Stimulated activated CD4-positive, alpha-beta T cell treated with anti-CD3 and anti-CD28 coated beads, Interleukin-2, amount 100 ng/mL, for 48 hours (primary cell): Measurements from ENCODE around the gene PDGFC.

Experiments used
- DNase-seq, 2 donors: peaks; one replicate each; pipeline ENCODE4 v3.0.0-alpha.2; 2020

Gene PDGFC

GRCh38 chr4:156820931-156821330, 150.7 kb downstream of the PDGFC start:
- DNase-seq, result no peak

GRCh38 chr4:156816360-156816755, 155.2 kb downstream of the PDGFC start:
- no peak for DNase-seq

- no peak for DNase-seq
Observed at GRCh38 chr4:156815717-156816359, 155.8 kb downstream of the PDGFC start.

DNA sequence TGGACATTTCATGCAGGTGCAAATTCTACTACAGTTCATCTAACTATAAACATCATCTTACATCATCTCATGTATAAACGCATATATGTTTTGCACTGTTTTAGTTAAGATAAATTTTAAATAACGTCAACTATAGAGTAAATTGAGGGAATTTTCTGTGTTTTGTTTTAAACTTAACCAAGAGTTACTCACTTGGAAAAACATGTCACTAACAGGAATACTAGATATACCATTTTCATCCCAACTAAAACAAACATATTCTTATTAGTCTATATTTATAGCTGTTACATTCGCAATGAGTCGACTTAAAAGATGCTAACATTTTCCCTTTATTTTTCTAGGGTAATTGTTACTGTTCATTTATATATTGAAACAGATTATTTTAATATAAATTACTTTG, 159.6 kb downstream of the PDGFC start:
- DNase-seq, result no peak

- no peak for DNase-seq
Observed at GRCh38 chr4:156811286-156811685, 160.3 kb downstream of the PDGFC start.

DNA sequence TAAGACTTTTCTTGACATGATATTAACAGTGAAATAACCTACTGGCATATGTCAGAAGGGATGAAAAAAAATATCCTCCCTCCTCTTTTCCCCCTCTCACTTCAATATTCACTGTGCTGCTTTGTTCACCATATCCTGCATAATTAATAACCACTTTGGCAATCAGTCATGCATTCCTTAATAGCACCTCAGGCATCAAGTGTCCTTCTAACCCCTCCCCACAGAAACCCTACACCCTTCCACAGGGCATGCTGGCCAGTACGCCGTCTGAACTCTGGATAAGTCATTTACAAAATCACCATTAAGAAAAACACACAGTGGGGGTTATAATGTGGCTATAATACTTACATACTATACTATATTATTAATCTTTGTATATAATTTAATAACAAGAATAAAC, 165.9 kb downstream of the PDGFC start:
- DNase-seq, result no peak

GRCh38 chr4:156803056-156803455, 168.5 kb downstream of the PDGFC start:
- no peak for DNase-seq

GRCh38 chr4:156800463-156800862, 171.1 kb downstream of the PDGFC start:
- no peak for DNase-seq

GRCh38 chr4:156799121-156799589, 172.4 kb downstream of the PDGFC start:
- no peak for DNase-seq

DNA sequence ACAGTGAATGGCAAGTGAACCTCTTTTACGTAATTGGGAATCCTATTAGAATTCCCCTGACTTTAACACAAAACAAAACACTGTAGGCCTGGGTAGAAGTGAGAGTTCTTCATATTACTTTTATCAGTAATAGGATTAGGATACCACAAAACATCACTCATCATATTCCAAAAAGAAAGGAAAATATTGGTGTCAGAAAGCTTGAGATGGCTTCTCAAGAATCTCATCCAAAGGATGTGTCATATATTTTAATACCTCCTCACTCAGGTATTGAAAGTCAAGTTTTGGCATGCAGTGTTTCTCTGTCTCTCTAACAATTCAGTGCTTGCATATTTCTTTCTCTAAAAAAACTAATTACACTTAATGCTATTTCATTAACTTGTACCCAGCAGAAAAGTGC, 173.2 kb downstream of the PDGFC start:
- DNase-seq, result no peak

DNA sequence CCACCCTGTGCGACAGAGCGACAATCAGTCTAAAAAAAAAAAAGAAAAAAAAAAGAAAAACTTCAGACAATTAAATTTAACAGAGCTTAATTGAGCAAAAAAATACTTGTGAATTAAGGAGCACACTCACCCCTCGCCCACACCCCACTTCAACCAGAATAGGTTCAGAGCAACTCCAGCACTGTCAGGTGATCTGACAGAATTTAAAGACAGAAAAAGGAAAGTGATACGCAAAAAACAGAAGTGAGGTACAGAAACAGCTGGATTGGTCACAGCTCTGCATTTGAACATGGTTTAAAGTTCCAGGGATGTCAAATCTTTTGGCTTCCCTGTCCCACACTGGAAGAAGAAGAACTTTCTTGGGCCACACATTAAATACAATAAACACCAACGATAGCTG, 174.4 kb downstream of the PDGFC start:
- DNase-seq, result no peak

DNA sequence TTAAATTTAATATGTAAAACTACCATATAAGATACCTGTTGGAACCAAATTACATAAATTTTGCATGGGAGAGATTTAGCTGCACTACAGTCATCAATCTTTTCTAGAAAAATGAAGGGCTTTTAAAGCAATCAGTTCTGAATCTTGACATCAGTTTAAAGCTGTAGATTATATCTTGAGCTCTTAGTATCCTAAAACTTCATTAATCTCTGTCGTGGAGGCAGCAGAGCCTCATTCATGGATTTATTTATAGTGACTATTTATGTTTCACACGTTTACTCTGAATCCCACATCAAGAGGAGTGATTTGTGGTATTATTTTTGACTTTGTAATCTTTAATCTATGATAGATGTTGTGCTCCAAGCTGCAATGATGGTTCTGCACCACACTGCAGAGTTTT, 175.9 kb downstream of the PDGFC start:
- DNase-seq, result no peak

DNA sequence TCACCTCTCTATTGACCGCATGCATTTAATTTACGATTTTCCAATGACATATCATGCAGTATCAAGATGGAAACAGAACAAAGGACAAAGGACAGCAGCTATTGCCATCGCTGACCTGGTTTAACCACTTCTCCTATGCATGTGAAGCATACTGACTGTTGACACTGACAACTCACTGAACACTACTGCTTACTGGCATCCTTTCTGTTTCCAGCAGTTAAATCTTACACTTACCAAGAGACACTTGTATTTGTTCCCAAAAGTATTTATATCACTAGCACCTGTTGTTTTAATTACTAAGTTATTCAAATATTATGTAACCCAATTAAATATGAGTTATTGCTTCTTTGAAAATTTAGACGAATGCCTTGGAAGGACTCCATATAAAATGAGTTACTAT, 176.7 kb downstream of the PDGFC start:
- no peak for DNase-seq

DNA sequence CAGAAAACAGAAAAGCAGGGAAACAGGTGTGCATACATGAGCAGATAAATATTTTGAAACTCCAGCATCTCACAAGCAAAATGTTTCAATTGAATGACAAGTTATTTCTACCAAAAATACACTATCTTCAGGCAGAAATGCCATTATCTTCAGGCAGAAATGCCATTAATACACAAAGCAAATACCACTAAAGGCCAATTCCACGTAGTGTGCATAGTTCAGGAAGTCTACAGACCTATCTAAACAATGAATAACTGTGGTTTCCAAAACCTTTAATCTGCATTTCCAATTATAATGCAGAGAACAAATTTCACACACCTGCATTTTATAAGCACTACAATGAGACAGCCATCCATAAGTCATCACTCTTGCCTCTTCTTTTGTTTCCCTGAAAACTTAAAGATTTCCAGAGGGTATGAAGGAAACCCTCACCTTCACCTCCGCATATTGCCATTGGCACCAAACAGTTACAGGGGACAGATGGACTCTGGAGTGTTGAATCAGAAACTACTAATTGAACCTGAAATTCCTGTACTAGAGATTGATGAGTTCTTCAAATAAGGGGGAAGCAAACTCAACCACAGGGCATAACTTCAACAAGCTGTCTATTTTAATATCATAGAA, 179.0 kb downstream of the PDGFC start:
- DNase-seq, result no peak

DNA sequence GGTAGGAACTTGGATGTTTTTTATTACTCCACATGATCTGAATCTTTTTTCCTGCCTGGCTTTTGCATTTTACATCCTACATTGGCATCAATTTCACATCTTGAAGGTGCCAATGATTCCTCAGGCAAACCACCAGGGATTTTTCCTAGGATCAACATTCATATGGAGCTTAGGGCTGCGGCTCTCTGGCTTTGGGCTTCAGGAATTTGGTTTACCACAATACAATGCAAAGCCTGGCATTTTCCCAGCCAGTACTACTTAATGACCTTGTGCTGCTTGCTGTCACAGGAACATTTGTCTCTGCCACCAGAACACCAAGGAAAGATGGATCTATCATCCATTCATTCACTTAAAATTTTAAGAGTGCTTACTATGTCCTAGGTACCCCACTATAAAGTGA, 180.7 kb downstream of the PDGFC start:
- DNase-seq, result no peak

- DNase-seq, result no peak
Observed at GRCh38 chr4:156788782-156789181, 182.8 kb downstream of the PDGFC start.

DNA sequence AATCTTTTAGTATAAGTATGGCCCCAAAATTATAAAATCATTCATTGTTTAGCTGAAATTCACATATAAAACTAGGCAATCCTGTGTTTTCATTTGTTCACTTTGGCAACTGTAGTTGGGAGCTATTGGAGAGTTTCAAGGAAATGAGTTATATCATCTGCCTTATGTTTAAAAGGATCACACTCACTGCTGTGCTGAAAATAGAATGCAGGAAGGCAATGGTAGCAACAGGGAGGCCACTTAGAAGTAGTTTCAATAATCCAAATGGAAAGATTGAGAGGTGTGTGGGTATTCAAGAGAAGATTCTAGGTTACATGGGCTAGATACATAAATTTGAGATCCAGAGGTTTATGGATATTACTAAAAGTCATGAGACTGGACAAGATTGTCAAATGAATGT, 184.9 kb downstream of the PDGFC start:
- DNase-seq, result no peak

DNA sequence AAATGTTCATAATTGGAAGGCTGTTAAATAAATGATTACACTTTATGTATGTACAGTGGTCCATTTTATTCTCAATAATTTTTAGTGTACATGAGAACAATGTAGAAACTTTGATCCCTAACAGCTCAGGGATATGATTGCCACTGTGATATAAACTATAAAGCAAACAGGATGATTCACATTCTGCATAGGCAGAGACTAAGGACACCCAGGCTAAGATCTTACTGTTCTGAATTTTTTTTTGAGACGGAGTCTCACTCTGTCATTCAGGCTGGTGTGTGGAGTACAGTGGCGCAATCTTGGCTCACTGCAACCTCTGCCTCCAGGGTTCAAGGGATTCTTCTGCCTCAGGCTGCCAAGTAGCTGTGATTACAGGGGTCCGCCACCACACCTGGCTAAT, 186.6 kb downstream of the PDGFC start:
- DNase-seq, result no peak

- no peak for DNase-seq
Observed at GRCh38 chr4:156783966-156784365, 187.6 kb downstream of the PDGFC start.

DNA sequence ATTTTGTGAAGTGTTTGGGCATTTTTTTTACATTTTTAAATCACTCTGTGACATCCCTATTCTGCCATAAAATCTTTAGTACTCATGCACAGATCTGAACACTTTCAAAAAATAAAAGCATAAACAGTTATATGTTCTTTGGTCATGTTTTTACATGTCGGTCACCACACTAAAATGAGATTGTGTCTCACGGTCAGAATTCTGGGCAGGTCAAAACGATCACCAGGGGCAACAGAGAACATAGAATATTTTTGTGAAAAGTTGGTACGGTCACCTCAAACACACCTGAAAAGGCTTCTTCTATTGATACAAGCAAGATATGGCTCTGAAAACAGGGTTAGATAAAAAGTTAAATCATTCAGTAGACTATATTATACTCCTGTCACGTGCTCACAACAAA, 189.1 kb downstream of the PDGFC start:
- DNase-seq, result no peak

GRCh38 chr4:156781852-156782251, 189.7 kb downstream of the PDGFC start:
- no peak for DNase-seq

DNA sequence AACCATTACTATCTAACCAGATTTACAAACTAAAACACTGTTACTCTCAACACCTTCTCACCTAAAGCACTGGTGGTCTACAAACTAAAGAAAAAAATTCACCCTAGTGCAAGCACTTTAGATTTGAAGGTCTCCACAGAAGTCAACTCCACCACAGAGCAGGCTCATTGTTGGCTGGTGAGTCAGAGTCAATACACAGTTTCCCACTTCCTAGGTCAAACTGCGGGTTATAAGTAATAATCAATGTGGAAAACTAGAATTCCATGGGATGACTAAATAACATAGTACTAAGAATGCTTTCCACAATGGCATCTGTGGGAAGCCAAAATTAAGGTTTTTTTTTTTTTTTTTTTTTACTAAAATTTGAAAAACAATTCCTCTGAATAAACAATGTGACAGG, 191.8 kb downstream of the PDGFC start:
- DNase-seq, result no peak

- no peak for DNase-seq
Observed at GRCh38 chr4:156779042-156779441, 192.6 kb downstream of the PDGFC start.

GRCh38 chr4:156778606-156779005, 193.0 kb downstream of the PDGFC start:
- no peak for DNase-seq

DNA sequence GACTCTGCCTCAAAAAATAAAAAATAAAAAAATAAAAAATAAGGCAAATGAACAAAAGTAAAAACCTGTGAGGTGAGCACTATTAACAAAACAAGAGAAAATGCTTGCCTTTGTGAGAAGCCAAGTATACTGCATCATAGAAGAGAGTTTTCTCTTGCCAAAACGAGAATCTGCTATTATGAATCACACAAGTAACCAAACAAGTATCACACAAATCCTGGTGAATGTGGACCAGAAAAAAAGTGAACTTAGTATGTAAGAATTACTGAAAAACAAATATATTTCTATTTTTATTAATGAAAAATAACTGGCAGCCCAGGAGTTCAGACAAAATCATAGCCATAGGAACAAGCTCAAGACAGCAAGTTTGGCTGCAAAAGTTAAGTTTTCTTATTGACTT, 193.5 kb downstream of the PDGFC start:
- DNase-seq, result no peak
